Hepatocyte (in vitro differentiated cells): Measurements from ENCODE around the gene NRG2.

ENCODE experiments used
- EZH2 ChIP-seq: fragments of 200-600 bp; sonication (generic); IDR thresholded peaks from 2 replicates; pipeline ENCODE4 v1.6.1; 2016; ENCODE audit warnings: antibody characterized with exemption, mild to moderate bottlenecking, borderline replicate concordance
- EZH2phosphoT487 ChIP-seq: fragments of 200-600 bp; sonication (generic); IDR thresholded peaks from one replicate; pipeline ENCODE4 v1.6.1; 2018; ENCODE audit warnings: antibody characterized with exemption, mild to moderate bottlenecking, low read depth, moderate library complexity; ENCODE audit not compliant: unreplicated experiment, severe bottlenecking
- TF ChIP-seq, protein P1 (sequence below): fragments of 200-600 bp; sonication (generic); IDR thresholded peaks from 2 replicates; pipeline ENCODE4 v1.5.1; 2016; ENCODE audit warnings: antibody characterized with exemption, mild to moderate bottlenecking; ENCODE audit not compliant: poor library complexity

- TF ChIP-seq, protein P1, sequence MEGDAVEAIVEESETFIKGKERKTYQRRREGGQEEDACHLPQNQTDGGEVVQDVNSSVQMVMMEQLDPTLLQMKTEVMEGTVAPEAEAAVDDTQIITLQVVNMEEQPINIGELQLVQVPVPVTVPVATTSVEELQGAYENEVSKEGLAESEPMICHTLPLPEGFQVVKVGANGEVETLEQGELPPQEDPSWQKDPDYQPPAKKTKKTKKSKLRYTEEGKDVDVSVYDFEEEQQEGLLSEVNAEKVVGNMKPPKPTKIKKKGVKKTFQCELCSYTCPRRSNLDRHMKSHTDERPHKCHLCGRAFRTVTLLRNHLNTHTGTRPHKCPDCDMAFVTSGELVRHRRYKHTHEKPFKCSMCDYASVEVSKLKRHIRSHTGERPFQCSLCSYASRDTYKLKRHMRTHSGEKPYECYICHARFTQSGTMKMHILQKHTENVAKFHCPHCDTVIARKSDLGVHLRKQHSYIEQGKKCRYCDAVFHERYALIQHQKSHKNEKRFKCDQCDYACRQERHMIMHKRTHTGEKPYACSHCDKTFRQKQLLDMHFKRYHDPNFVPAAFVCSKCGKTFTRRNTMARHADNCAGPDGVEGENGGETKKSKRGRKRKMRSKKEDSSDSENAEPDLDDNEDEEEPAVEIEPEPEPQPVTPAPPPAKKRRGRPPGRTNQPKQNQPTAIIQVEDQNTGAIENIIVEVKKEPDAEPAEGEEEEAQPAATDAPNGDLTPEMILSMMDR = no peak
- TF ChIP-seq EZH2phosphoT487 (no peak), EZH2 (no peak)
Measured at GRCh38 chr5:139975306-139975705, 67.8 kb downstream of the NRG2 start.
